GM19395 (cell line): Measurements from ENCODE around the gene PHACTR3.

Source experiments
- ATAC-seq: cut with Tn5 transposase; IDR thresholded peaks from one replicate; pipeline ENCODE4 v1.9.1; 2021; ENCODE audit warnings: mild to moderate bottlenecking, moderate library complexity; ENCODE audit not compliant: unreplicated experiment

Gene PHACTR3

DNA sequence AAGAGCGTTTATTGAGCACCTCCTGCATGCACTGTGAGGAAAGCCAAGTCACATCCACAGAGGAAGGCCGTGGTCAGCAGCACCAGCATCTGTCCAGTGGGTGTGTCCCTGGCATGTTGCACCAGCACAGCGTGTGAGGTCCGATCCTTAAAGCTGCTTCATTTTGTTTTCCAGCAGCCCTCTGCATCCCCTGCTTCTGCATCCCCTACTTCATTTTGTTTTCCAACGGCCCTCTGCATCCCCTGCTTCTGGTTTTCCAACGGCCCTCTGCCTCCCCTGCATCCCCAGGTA, 181.3 kb downstream of the PHACTR3 start:
- ATAC-seq, result no peak

DNA sequence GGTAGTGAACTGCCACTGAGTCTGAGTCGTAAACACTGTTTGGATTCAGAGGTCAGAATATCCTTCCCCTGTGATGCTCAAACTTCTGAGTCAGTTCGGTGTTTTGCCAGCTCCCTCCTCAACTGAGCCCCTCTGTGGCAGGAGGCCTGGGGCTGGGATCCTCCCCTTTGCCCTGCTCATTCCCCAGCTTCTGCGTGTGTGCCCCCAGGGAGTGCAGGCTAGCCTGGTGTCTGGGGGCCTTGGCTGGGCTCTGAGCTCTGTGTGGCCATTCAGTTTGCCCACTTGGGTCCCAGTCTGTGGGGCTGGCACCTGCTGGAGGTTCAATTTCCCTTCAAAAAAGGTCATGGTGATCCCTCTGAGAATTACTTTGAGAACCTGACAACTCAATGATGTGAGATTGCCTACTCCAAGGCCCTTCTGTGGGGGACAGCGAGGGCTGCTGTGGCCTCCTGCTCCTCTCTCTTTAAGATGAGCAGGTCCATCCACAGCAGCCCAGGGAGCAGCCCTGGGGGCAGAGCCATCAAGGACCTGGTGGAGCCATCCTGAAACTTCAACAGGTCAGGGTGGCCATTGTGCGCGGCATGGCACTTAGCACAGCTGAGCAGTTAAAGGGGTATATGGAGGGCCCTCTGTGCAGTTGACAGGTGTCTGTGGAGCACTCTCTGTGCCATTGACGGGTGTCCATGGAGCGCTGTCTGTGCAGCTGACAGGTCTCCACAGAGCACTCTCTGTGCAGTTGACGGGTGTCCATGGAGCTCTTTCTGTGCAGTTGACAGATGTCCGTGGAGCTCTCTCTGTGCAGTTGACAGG, 181.9 kb downstream of the PHACTR3 start:
- no peak for ATAC-seq

GRCh38 chr20:59786801-59787537, 182.6 kb downstream of the PHACTR3 start:
- no peak for ATAC-seq

DNA sequence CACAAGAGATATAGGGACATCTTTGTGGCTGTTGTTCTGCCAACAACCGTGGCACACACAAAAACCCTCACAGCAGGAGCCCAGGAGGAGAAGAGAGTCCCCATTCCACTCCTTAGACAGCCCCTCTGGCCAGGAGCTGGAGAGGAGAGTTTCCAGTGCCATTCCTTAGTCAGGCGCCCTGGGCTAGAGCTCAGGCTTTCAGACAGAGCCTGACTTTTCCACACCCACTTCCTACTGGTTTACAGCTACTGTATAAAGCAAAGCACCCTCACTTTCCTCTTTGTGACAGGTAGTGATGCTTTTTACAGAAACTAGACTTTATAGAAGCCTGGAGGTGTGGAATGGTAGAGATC, 183.2 kb downstream of the PHACTR3 start:
- ATAC-seq, result no peak

DNA sequence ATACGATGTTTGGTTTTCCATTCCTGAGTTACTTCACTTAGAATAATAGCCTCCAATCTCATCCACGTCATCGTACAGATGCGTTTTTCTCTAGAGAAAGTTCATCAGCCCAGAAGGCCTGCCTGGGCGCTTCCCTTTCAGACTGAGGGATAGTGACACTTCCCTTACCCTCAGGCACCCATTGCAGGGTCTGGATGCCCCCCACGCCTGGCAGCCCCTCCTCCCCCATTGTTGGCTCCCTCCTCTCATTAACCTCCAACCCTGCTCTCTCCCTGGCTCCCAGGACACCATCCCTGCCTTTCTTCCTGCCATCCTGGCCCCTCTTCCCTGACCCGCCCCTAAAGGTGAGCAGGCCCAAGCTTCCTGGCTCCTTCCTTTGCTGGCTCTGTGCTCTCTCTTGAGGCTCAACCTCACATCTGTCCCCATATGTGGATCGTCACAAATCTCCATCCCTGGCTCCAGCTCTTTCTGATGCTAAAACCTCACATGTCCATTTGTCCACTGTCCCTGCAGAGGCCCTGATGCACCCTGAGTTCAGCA, 183.9 kb downstream of the PHACTR3 start:
- no peak for ATAC-seq

- no peak for ATAC-seq
Observed at GRCh38 chr20:59788811-59789397, 184.6 kb downstream of the PHACTR3 start.

GRCh38 chr20:59789686-59790085, 185.3 kb downstream of the PHACTR3 start:
- no peak for ATAC-seq

- no peak for ATAC-seq
Observed at GRCh38 chr20:59790346-59790745, 186.0 kb downstream of the PHACTR3 start.

GRCh38 chr20:59792300-59792699, 188.0 kb downstream of the PHACTR3 start:
- no peak for ATAC-seq

- no peak for ATAC-seq
Observed at GRCh38 chr20:59794555-59794954, 190.2 kb downstream of the PHACTR3 start.

- ATAC-seq, result no peak
Observed at GRCh38 chr20:59800309-59800708, 196.0 kb downstream of the PHACTR3 start.

GRCh38 chr20:59802018-59802417, 197.7 kb downstream of the PHACTR3 start:
- no peak for ATAC-seq

GRCh38 chr20:59802471-59803221, 198.3 kb downstream of the PHACTR3 start:
- no peak for ATAC-seq

DNA sequence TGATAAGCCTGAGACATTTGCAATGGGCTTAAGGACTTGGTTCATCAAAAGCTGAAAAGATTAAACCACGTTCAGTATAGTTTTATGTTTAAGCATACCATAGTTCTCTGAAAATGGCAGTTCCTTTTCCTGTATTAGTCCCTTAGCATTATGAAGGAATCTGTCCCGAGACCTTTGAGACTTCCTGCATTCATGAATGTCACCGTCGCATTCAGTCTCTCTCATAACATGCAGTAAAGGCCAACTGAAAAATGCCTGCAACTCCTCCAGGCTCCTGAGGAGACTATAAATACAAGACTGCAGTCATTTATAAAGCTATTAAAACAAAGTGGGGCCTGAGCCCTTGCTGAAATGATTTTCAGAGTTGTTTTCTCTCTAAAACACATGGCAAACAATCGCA, 200.0 kb downstream of the PHACTR3 start:
- no peak for ATAC-seq

- ATAC-seq, result no peak
Observed at GRCh38 chr20:59804871-59805665, 200.7 kb downstream of the PHACTR3 start.

- no peak for ATAC-seq
Observed at GRCh38 chr20:59805786-59806577, 201.6 kb downstream of the PHACTR3 start.

- no peak for ATAC-seq
Observed at GRCh38 chr20:59806578-59806975, 202.2 kb downstream of the PHACTR3 start.

GRCh38 chr20:59807909-59808728, 203.8 kb downstream of the PHACTR3 start:
- no peak for ATAC-seq
